ENCODE results near the gene PYGB. TPM values are rescaled to one million over a fixed set of nuclear protein-coding genes. Genes with fewer than 3 reads are reported as not detected.

The PYGB gene
- total RNA-seq, 1 donor, result 194 TPM

- H4K20me1 ChIP-seq (ENCODE audit: insufficient read depth, low read length), result peaks cover 3% of the 10 kb centered on the region
- no peak overlapping the region for H2AFZ ChIP-seq (ENCODE audit: low read length)
- H3K79me2 ChIP-seq (ENCODE audit: insufficient read depth, low read length), result no peaks in the 10 kb centered on the region
- no peaks in the 10 kb centered on the region for H3K9me3 ChIP-seq (ENCODE audit: low read depth, low read length)
- H3K27ac ChIP-seq (ENCODE audit: low read depth, low read length), result no peak overlapping the region
- DNase-seq (ENCODE audit: insufficient read length, low spot score, missing footprints), result no peak
- no peak overlapping the region for H3K4me3 ChIP-seq (ENCODE audit: insufficient read depth, low read length)
- no peaks in the 10 kb centered on the region for H3K4me1 ChIP-seq (ENCODE audit: insufficient read depth, low read length)
- TF ChIP-seq CTCF (IDR thresholded peaks at IDR 0.05; ENCODE audit: extremely low read depth, low read depth, low read length), result no peak
- H3K36me3 ChIP-seq (ENCODE audit: insufficient read depth, low read length), result peaks cover 80% of the 10 kb centered on the region
- no peak overlapping the region for H3K4me2 ChIP-seq (ENCODE audit: insufficient read depth, low read length)
- no peaks in the 10 kb centered on the region for H3K27me3 ChIP-seq (ENCODE audit: insufficient read depth, low read length)
Measured at GRCh38 chr20:25216199-25216945, 31.5 kb upstream of the PYGB start.

GRCh38 chr20:25217161-25218108 is 30.4 kb upstream of the PYGB start:
- Histone ChIP-seq H3K79me2 (ENCODE audit: insufficient read depth, low read length) (no peaks in the 10 kb centered on the region), H3K4me1 (ENCODE audit: insufficient read depth, low read length) (no peaks in the 10 kb centered on the region), H3K4me3 (ENCODE audit: insufficient read depth, low read length) (no peak overlapping the region), H2AFZ (ENCODE audit: low read length) (no peak overlapping the region), H3K27me3 (ENCODE audit: insufficient read depth, low read length) (no peaks in the 10 kb centered on the region), H4K20me1 (ENCODE audit: insufficient read depth, low read length) (peaks cover under 1% of the 10 kb centered on the region), H3K9me3 (ENCODE audit: low read depth, low read length) (no peaks in the 10 kb centered on the region), H3K36me3 (ENCODE audit: insufficient read depth, low read length) (peaks cover 72% of the 10 kb centered on the region), H3K4me2 (ENCODE audit: insufficient read depth, low read length) (no peak overlapping the region), H3K27ac (ENCODE audit: low read depth, low read length) (no peak overlapping the region)
- DNase-seq (ENCODE audit: insufficient read length, low spot score, missing footprints), result no peak
- TF ChIP-seq CTCF (IDR thresholded peaks at IDR 0.05; ENCODE audit: extremely low read depth, low read depth, low read length), result no peak

GRCh38 chr20:25218109-25218486 is 29.8 kb upstream of the PYGB start:
- Histone ChIP-seq H3K36me3 (ENCODE audit: insufficient read depth, low read length) (peaks cover 69% of the 10 kb centered on the region), H3K4me1 (ENCODE audit: insufficient read depth, low read length) (peaks cover 2% of the 10 kb centered on the region), H4K20me1 (ENCODE audit: insufficient read depth, low read length) (no peaks in the 10 kb centered on the region), H3K27ac (ENCODE audit: low read depth, low read length) (no peak overlapping the region), H2AFZ (ENCODE audit: low read length) (no peak overlapping the region), H3K4me2 (ENCODE audit: insufficient read depth, low read length) (no peak overlapping the region), H3K4me3 (ENCODE audit: insufficient read depth, low read length) (no peak overlapping the region), H3K9me3 (ENCODE audit: low read depth, low read length) (no peaks in the 10 kb centered on the region), H3K79me2 (ENCODE audit: insufficient read depth, low read length) (no peaks in the 10 kb centered on the region), H3K27me3 (ENCODE audit: insufficient read depth, low read length) (no peaks in the 10 kb centered on the region)
- DNase-seq (ENCODE audit: insufficient read length, low spot score, missing footprints), result no peak
- no peak for TF ChIP-seq CTCF (IDR thresholded peaks at IDR 0.05; ENCODE audit: extremely low read depth, low read depth, low read length)

- no peak for TF ChIP-seq CTCF (IDR thresholded peaks at IDR 0.05; ENCODE audit: extremely low read depth, low read depth, low read length)
- H4K20me1 ChIP-seq (ENCODE audit: insufficient read depth, low read length), result no peaks in the 10 kb centered on the region
- H3K9me3 ChIP-seq (ENCODE audit: low read depth, low read length), result no peaks in the 10 kb centered on the region
- H3K36me3 ChIP-seq (ENCODE audit: insufficient read depth, low read length), result peaks cover 65% of the 10 kb centered on the region
- peaks cover 6% of the 10 kb centered on the region for H3K4me1 ChIP-seq (ENCODE audit: insufficient read depth, low read length)
- H3K4me3 ChIP-seq (ENCODE audit: insufficient read depth, low read length), result no peak overlapping the region
- DNase-seq (ENCODE audit: insufficient read length, low spot score, missing footprints), result no peak
- no peaks in the 10 kb centered on the region for H3K79me2 ChIP-seq (ENCODE audit: insufficient read depth, low read length)
- H3K4me2 ChIP-seq (ENCODE audit: insufficient read depth, low read length), result no peak overlapping the region
- H3K27me3 ChIP-seq (ENCODE audit: insufficient read depth, low read length), result no peaks in the 10 kb centered on the region
- H2AFZ ChIP-seq (ENCODE audit: low read length), result no peak overlapping the region
- H3K27ac ChIP-seq (ENCODE audit: low read depth, low read length), result no peak overlapping the region
Measured at GRCh38 chr20:25218492-25218891, 29.4 kb upstream of the PYGB start.
